Vagina (tissue), 2 donors: ENCODE measurements around the gene DMRTC2. TPM values are rescaled to one million over a fixed set of nuclear protein-coding genes. Genes with fewer than 3 reads are reported as not detected.
A peak's percentile ranks its signal among the peaks of the same experiment; 100 is the strongest.

Experiments
- DNase-seq, 2 donors: peaks; one replicate each; pipeline ENCODE4 v3.0.0-alpha.2; 2017; ENCODE audit errors: extremely low spot score in 2 of 2
- H3K27ac ChIP-seq: fragments of 200-600 bp; sonication (generic); one replicate; pipeline ENCODE4 v1.5.1; 2019
- H3K27me3 ChIP-seq: fragments of 200-600 bp; sonication (generic); one replicate; pipeline ENCODE4 v1.5.1; 2019
- H3K36me3 ChIP-seq, 2 donors: fragments of 200-600 bp; sonication (generic); one replicate each; pipeline ENCODE4 v1.5.1; 2017 to 2019
- H3K4me1 ChIP-seq: fragments of 200-600 bp; sonication (generic); one replicate; pipeline ENCODE4 v1.5.1; 2019
- H3K4me3 ChIP-seq, 2 donors: fragments of 200-600 bp; sonication (generic); 1 replicate in 1 of 2; 2 replicates in 1 of 2; pipeline ENCODE4 v1.5.1; 2016 to 2019
- H3K9me3 ChIP-seq: fragments of 200-600 bp; sonication (generic); one replicate; pipeline ENCODE4 v1.5.1; 2019
- CTCF ChIP-seq, 3 experiments: fragments of 450-650 bp in 2 of 3; fragments of 200-600 bp in 1 of 3; sonication (generic) in 1 of 3; IDR thresholded peaks; one replicate each; pipeline ENCODE4 v1.5.1; 2017 to 2019; ENCODE audit warnings: antibody characterized with exemption in 3 of 3, mild to moderate bottlenecking in 2 of 3, moderate library complexity in 2 of 3
- POLR2A ChIP-seq, 2 donors: fragments of 450-650 bp; IDR thresholded peaks; one replicate each; pipeline ENCODE4 v1.6.1; 2017; ENCODE audit warnings: antibody characterized with exemption in 2 of 2, mild to moderate bottlenecking in 2 of 2, moderate library complexity in 2 of 2
- POLR2AphosphoS5 ChIP-seq, 2 donors: sonication (generic); formaldehyde crosslinking; IDR thresholded peaks; one replicate each; pipeline ENCODE4 v1.9.0; 2017; ENCODE audit warnings: antibody characterized with exemption in 2 of 2, mild to moderate bottlenecking in 2 of 2, low read depth in 1 of 2; ENCODE audit not compliant: insufficient read depth in 1 of 2
- intact Hi-C: fragments of 100-400 bp; cut with DNase I; formaldehyde crosslinking; loops from one replicate; pipeline ENCODE4 v1.15.1; 2023
- total RNA-seq: library from RNA; depleted of rRNA; stranded (reverse); fragments of >200 nt; gene quantifications from one replicate; pipeline ENCODE4 v1.2.3, GENCODE V29; 2016

The DMRTC2 gene
- not detected for total RNA-seq

- H3K27ac ChIP-seq, result no peak within 1 kb of the TSS
- no peaks in the 10 kb centered on the region for H3K9me3 ChIP-seq
- H3K27me3 ChIP-seq, result no peaks in the 10 kb centered on the region
- H3K4me1 ChIP-seq, result no peaks in the 10 kb centered on the region
- H3K4me3 ChIP-seq, result no peak within 1 kb of the TSS
- TF ChIP-seq CTCF (IDR thresholded peaks at IDR 0.05) (no peak), POLR2A (IDR thresholded peaks at IDR 0.05) (no peak), POLR2AphosphoS5 (IDR thresholded peaks at IDR 0.05; ENCODE audit: insufficient read depth in 1 of 2, low read depth in 1 of 2) (no peak)
- intact Hi-C loops, result no loop called here
- DNase-seq, result no peak
- H3K36me3 ChIP-seq, result no peaks in the 10 kb centered on the region
Observed at GRCh38 chr19:41845001-41845050, at the start of gene DMRTC2. Gene DMRTC2, plus strand, starts transcription at chr19:41845042. Its CDS starts 2,387 bp downstream, at chr19:41847429.

- no peak for DNase-seq
- no peaks in the 10 kb centered on the region for H3K9me3 ChIP-seq
- H3K27ac ChIP-seq, result no peak within 1 kb of the TSS
- TF ChIP-seq CTCF (IDR thresholded peaks at IDR 0.05) (no peak), POLR2A (IDR thresholded peaks at IDR 0.05) (no peak), POLR2AphosphoS5 (IDR thresholded peaks at IDR 0.05; ENCODE audit: insufficient read depth in 1 of 2, low read depth in 1 of 2) (no peak)
- intact Hi-C loops, result no loop called here
- no peak within 1 kb of the TSS for H3K4me3 ChIP-seq
- no peaks in the 10 kb centered on the region for H3K27me3 ChIP-seq
- H3K36me3 ChIP-seq, result no peaks in the 10 kb centered on the region
- H3K4me1 ChIP-seq, result no peaks in the 10 kb centered on the region
Observed at GRCh38 chr19:41796362-41796761, 48.5 kb upstream of the DMRTC2 start, which contains the start of gene CEACAM3. Gene CEACAM3, plus strand, starts transcription at chr19:41796587. Its CDS starts 91 bp downstream, at chr19:41796678.

GRCh38 chr19:41796901-41797300 lies 47.9 kb upstream of the DMRTC2 start:
- Histone ChIP-seq H3K27ac (no peak overlapping the region), H3K36me3 (no peaks in the 10 kb centered on the region), H3K9me3 (no peaks in the 10 kb centered on the region), H3K4me1 (no peaks in the 10 kb centered on the region), H3K4me3 (no peak overlapping the region), H3K27me3 (no peaks in the 10 kb centered on the region)
- intact Hi-C loops, result no loop called here
- TF ChIP-seq CTCF (IDR thresholded peaks at IDR 0.05) (no peak), POLR2A (IDR thresholded peaks at IDR 0.05) (no peak), POLR2AphosphoS5 (IDR thresholded peaks at IDR 0.05; ENCODE audit: insufficient read depth in 1 of 2, low read depth in 1 of 2) (no peak)
- DNase-seq, result no peak

GRCh38 chr19:41799444-41800000 lies 45.3 kb upstream of the DMRTC2 start:
- Histone ChIP-seq H3K4me1 (no peaks in the 10 kb centered on the region), H3K27ac (no peak overlapping the region), H3K27me3 (no peaks in the 10 kb centered on the region), H3K36me3 (no peaks in the 10 kb centered on the region), H3K9me3 (no peaks in the 10 kb centered on the region), H3K4me3 (no peak overlapping the region)
- no peak for DNase-seq
- intact Hi-C loops, result no loop called here
- no peak for TF ChIP-seq POLR2A (IDR thresholded peaks at IDR 0.05)
- no peak for TF ChIP-seq CTCF (IDR thresholded peaks at IDR 0.05)
- peak in 1 of 2 donors; percentile 11 for TF ChIP-seq POLR2AphosphoS5 (IDR thresholded peaks at IDR 0.05; ENCODE audit: insufficient read depth in 1 of 2, low read depth in 1 of 2)

- Histone ChIP-seq H3K9me3 (no peaks in the 10 kb centered on the region), H3K4me1 (no peaks in the 10 kb centered on the region), H3K27me3 (no peaks in the 10 kb centered on the region), H3K27ac (no peak overlapping the region), H3K36me3 (no peaks in the 10 kb centered on the region), H3K4me3 (no peak overlapping the region)
- TF ChIP-seq POLR2A (IDR thresholded peaks at IDR 0.05) (no peak), CTCF (IDR thresholded peaks at IDR 0.05) (no peak), POLR2AphosphoS5 (IDR thresholded peaks at IDR 0.05; ENCODE audit: insufficient read depth in 1 of 2, low read depth in 1 of 2) (no peak)
- DNase-seq, result no peak
- intact Hi-C loops, result no loop called here
Observed at GRCh38 chr19:41801031-41801430, 43.8 kb upstream of the DMRTC2 start.
